CD1c-positive myeloid dendritic cell (primary cell): ENCODE measurements around the gene CAMK1D.

Source experiments
- DNase-seq: peaks from one replicate; pipeline ENCODE4 v3.0.0-alpha.2; 2016; ENCODE audit errors: extremely low spot score

Gene CAMK1D

DNA sequence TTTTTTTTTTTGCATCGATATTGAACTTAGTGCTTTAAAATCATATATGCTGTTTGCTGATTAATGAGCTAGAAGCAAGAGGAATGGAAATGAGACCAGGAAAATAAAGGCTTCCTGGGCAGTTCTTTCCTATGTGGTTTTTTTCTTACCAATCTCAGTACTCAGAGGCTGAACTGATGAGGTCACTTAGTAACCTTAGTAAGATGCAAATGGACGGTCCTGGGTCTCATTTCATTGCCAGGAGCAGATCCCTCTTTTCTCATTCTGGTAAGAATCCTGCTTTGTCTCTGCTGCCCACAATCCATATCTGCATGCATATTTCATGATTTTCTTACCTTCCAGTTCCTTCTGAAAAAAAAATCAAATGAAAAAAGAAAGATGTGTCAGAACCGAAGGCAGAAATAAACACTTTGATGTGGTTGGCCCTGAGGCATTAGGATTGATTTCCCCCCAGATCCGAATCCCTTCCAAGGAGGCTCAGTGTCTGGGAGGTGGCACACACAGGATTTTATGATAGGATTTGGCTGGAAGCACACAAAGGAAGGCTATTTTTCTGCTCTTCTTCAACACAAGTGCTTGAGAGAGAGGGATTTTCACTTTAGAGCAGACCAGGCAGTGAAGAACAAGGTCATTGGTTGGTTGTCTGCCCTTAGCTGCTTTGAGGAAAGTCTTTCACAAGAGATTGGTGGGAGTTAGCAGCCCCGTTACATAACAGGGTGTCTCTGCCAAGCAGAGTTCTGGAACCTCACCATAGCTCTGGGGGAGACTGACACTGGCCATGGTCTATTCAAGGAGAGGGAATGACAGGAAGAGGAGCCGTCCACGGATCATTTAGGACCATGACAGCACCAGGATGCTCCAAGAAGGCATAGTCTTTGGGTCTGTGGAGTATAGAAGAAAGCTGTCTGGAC lies 150.0 kb downstream of the CAMK1D start:
- DNase-seq = no peak

GRCh38 chr10:12500381-12501303 lies 151.3 kb downstream of the CAMK1D start:
- peak; percentile 8 for DNase-seq

GRCh38 chr10:12501324-12501723 lies 152.0 kb downstream of the CAMK1D start:
- DNase-seq = no peak

DNA sequence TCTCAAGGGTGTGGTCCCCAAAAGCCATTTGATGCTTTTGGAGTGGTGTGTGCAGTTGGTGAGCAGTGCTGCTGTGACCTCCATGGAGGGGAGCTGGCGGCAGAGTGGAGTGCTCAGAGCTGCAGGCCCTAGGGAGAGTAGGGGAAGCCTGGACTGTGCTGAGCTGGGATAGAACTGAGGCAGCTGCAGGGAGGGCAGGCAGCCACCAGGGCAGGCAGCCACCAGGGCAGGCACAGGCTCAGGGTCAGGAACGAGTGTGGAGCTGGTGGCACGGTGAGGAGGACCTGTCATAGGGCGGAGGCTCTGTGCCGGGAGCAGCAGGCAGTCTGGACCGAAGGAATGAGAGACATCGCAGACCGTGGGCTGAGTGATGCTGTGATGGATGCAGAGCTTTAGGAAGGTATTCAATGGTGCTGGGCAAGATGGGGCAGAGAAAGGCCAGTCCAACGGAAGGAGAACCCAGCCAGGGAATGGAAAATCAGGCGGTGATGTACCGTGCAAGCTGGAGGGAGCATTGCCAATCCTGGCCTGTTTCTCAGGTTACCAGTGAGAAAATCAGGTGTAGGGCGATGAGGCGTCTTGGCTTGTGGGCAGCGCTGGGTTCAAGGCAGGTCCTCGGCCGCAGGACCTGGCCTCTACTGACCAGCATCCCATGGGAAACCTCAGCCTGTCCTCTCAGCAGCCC lies 152.6 kb downstream of the CAMK1D start:
- DNase-seq = no peak

DNA sequence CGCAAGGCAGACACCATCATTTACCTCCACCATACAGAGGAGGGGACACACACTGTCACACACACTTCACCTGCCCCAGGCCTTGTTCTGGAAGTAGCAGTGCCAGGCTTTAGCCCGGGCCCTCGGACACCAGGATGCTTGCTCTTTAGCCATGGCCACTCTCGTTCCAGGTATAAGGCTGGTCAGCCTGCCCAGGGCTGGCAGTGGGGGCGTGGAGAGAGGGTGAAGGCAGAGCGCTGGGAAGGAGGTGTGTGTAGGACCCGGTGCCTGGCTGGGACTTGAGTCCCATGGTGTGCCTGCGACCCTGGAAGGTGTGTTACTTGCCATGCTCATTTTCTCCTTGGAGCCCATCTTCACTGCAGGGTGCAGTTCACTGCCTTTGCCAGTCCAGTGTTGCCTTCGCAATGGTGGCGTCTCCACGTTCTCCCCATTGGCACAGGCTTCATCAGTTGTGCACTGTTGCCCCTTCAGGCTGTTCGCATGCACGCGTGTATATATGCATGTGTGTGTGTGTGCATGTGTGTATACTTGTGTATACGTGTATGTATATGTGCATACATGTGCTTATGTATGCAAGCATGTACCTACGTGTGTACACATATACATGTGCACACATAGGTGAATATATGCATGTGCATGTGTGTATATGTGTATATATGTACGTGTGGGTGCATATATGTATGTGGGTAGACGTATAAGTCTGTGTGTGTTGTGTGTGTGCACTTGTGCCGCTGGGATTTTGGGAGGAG lies 153.4 kb downstream of the CAMK1D start:
- no peak for DNase-seq

DNA sequence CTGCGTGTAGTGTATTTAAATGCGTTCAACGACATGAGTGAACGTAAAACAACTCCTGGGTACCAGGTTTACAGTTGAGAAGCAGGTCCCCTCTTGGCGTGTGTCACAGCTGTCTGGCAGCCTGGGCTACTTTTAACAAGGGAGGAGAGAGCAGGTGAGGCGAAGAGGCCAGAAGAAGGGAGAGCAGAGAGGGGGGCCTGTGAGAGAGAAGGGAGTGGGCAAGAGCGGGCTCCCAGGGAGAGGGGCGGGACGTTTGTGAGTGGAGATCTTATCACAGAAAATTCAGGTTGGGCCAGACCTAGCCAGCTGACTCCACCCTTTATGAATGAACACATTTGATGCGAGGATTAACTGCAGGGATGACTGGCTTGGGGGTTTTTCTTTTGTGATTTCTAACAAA lies 154.0 kb downstream of the CAMK1D start:
- DNase-seq = no peak

DNA sequence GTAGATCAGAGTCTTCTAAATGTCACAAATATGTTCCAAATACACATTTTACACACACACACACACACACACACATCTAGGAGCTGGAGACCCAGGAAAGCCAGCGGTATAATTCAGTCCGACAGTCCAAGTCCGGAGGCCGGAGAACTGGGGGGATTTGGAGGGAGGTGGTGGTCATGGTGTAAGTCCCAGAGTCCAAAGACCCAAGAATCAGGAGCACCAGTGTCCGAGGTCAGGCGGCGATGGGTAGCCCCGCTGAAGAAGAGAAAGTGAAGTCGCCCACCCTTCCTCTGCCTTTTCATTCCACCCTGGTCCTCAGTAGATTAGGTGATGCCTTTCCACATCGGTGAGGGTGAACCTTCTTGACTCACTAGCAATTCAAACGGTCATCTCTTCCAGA lies 154.8 kb downstream of the CAMK1D start:
- no peak for DNase-seq

- DNase-seq = no peak
Observed at GRCh38 chr10:12504628-12505027, 155.3 kb downstream of the CAMK1D start.

- no peak for DNase-seq
Observed at GRCh38 chr10:12505683-12506082, 156.3 kb downstream of the CAMK1D start.

GRCh38 chr10:12507165-12507850 lies 158.0 kb downstream of the CAMK1D start:
- DNase-seq = no peak

GRCh38 chr10:12508165-12508564 lies 158.8 kb downstream of the CAMK1D start:
- no peak for DNase-seq

DNA sequence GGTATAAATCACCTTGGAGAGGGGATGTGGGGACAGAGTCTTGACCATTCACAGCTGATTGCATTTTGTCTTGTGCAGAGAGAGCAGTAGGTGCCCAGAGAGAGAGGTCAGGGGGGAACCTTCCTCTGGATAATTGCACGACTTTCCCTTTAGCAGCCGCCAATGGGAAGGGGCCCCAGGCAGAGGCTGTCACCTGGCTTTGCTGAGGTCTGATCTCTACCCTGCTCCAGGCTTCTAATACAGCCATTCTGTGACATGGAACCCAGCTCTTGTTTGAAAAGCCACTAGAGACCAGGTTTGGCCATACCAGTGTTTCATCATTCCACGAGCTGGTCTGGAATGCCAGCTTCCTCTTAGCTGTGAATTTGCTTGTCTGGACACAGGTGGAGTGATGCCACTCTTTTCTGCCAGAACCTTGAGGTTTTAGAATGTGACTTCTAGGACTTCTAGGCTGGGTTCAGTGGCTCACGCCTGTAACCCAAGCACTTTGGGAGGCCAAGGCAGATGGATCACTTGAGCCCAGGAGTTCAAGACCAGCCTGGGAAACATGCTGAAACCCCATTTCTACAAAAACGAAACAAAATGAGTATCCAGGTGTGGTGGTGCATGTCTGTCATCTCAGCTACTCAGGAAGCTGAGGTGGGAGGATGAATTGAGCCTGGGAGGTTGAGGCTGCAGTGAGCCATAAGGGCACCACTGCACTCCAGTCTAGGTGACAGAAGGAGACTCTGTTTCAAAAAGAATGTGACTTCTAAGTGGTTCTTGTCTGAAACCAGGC lies 159.9 kb downstream of the CAMK1D start:
- DNase-seq = no peak

DNA sequence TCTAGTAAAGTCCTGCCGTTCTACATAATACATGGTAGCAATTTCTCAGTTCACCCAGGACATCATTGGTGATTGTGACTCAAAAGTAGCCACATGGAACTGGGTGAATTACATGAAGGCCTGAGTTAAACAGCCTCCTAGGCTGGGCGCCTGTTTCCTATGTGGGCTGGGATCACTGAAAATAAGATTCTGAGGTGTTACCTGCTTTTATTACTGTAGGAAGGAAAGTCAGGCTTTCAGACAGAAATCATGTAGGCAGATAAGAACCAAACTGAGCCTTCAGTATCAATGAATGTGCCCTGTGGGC lies 160.4 kb downstream of the CAMK1D start:
- no peak for DNase-seq

DNA sequence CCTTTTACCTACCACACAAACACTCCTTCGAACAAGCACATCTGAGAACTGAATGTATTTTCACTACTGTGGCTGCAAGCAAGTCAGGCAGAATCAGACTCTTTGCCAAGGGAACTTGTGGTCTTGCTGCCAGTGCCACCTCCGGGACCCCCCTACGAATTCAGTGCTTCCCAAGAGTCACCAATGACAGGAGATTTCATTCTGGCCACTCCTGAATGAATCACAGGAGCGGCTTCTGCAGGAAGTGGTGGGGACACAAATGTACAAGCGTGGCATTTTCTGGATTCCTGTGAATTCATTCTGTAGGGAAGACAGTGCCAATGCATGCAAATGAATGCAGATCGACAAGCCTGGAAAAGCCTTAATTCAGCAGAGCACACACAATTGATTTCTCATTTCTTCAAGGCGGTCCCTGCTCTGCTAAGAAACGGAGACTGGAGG lies 161.2 kb downstream of the CAMK1D start:
- peak; percentile 53 for DNase-seq

- no peak for DNase-seq
Observed at GRCh38 chr10:12510984-12511383, 161.6 kb downstream of the CAMK1D start.

- DNase-seq = no peak
Observed at GRCh38 chr10:12511651-12512050, 162.3 kb downstream of the CAMK1D start.

DNA sequence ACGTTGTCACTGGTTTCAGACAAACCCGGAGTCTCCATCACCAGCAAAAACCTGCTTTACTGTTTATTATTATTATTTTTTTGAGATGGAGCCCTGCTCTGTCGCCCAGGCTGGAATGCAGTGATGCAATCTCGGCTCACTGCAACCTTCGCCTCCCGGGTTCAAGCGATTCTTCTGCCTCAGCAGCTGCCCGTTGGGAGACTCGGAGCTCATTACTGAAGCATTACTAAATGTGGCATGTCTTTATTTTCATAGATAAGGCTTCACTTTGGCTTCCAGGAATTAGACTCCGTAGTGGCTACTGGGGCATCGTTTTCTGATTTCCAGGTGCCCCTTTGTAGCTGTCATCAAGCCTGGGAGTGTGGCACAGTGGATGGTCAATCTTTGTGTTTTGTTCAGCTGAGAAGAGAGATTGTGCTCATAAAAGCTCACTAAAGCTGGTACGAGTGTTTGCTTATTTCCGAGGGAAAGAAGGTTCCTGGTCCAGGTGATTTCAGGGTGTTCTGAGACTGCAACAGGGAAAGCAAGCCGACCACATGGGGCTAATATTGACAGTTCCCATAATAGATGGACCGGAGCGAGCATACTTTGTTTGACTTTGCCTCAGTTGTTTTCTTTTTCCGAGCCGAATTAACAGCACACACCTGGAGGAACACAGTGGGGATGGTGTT lies 163.1 kb downstream of the CAMK1D start:
- no peak for DNase-seq

DNA sequence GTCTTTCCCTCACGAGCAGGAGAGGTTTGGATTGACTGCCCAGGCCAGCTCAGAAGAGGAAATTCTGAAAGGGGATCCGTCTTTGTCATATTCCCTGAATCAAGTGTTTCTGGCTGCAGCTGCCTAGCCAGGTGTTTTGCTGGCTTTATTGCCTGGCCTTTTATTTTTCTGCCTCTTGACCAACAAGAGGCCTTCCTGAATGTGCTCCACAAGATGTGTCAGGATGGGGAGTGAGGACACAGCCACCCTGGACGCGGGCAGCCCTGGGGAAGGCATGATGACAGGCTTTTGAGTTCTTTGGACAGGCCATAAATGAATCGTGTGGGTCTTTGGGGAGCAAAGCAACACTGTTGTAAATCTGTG lies 163.6 kb downstream of the CAMK1D start:
- no peak for DNase-seq
